HG03097 (cell line): ENCODE results near the gene TSPAN11.

Experiments used
- ATAC-seq: cut with Tn5 transposase; IDR thresholded peaks from one replicate; pipeline ENCODE4 v1.9.1; 2021; ENCODE audit not compliant: unreplicated experiment, low FRiP score

TSPAN11 gene

DNA sequence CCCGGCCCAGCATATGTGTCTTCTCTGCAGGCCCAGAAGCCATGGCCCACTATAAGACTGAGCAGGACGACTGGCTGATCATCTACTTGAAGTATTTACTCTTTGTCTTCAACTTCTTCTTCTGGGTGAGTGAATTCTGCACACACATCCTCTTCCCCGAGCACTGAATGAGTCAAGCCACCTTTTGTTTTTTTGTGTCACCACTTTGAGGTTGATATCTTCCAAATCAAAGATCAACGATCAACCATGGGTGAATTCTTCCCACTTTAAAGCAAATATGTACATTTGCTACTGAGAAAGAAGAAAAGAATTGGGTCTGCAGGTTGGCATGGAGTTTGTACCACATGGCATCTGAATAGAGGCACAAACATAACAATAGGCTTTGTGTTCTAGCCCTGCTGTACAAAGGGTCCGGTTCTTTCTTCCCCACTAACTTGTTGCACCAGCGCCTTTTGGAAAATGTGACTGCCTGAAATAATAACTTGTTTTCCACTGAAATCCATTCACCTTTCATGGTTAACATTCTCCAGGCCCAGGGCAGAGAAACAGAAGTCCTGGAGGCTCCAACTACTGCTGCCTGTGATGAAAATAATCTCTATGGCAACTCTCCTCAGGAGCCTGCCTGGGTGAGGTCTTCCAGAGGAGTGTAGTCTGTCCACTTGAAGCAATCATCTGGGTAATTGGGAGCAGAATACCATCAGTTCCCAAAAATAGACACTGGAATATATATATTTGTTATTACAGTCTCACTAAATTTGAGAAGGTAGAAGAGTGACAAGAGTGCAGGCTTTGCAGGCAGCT, 27.6 kb downstream of the TSPAN11 start:
- no peak for ATAC-seq

DNA sequence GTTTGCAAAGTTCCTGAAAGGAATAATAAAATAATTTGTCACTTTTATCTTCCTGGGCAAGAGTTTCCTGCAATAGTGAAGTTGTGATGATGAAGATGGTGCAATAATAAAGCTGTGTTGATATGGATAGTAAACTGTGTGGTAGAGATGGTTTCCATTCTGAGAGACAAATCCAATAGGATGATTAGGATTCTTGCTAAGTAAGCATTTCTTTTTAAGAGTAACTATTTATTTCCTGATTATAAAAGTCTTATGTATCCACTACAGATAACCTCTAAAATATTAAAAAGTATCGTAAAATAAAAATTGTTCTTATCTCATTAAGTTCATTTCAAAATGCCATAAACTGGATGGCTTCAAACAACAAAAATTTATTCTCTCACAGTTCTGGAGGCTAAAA, 28.7 kb downstream of the TSPAN11 start:
- no peak for ATAC-seq

DNA sequence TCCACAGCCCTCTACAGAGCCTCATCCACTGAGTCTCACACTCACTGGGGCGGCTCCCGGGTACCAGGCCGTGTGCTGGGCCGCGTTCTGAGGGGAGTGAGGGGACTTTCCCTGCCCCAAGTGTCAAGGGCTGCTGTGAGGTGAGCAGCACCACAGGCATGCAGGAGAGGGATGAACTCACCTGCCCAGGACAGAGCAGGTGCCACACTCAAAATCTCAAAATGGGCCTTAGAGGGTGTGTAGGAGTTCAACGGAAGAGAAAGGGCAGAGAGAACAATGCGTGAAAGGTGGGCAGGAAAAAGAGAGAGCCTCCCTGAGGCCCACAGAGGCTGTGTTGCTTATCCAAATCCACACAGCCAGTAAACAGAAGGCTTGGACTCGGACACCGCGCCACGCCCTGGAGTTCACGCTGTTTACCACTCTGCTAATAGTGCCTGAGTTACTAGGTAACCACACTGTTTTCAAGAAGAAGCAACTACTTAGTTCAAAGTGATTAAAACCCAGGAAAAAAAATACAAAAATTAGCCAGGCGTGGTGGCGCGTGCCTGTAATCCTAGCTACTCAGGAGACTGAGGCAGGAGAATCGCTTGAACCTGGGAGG, 32.7 kb downstream of the TSPAN11 start:
- ATAC-seq: no peak

DNA sequence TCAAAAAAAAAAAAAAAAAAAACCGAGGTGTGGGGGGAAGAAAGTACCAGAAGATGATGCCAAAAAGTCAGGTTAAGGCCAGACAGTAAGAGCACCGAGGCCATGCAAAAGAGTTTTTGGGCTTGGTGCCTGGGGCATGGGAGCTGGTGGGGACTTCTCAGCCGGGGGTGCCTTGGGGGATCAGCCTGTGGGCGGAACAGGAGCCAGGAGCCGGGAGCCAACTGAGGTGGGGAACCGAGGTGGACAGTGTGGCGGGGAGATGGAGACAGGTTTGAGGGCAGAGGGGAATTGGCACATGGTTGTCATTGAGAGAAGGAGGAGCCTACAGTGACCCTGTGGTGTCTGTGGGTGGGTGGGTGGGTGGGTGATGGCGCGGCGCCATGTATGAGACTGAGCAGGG, 33.2 kb downstream of the TSPAN11 start:
- no peak for ATAC-seq

DNA sequence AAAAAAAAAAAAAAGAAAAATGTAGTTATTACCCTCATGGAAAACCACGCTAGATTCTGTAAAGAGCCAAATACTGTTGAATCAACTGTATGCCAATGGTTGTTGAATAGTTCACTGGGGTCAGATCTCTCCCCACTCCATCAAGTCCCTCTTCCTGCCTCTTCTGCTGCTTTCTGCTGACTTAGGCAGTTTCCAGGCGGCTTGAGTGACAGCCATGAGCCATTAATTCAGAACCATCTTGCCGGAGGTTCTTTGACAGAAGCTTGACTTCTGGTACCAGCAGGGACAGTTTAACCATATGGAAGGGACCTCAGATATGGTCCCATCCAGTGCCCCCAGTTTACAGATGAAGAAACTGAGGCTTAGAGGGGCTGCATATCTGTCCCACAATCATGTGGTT, 34.5 kb downstream of the TSPAN11 start:
- ATAC-seq: no peak

DNA sequence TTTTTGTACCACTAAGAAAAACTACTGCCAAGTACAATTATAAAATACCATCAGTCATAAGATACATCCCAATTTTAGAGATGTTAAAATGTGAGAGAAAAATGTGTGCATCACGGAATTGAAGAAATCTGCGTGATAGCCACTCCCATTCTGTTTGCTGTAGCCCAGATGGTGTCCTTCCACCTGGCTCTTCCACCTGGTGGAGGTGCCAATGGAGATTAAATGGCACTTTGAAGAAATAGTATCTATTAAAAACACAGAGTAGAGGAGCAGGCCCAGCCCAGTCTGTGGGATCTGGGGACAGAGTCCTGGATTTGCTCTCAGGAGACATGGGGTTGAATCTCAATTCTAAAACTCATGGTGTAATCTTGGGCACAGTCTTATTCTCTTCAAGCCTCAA, 35.5 kb downstream of the TSPAN11 start:
- ATAC-seq: no peak

DNA sequence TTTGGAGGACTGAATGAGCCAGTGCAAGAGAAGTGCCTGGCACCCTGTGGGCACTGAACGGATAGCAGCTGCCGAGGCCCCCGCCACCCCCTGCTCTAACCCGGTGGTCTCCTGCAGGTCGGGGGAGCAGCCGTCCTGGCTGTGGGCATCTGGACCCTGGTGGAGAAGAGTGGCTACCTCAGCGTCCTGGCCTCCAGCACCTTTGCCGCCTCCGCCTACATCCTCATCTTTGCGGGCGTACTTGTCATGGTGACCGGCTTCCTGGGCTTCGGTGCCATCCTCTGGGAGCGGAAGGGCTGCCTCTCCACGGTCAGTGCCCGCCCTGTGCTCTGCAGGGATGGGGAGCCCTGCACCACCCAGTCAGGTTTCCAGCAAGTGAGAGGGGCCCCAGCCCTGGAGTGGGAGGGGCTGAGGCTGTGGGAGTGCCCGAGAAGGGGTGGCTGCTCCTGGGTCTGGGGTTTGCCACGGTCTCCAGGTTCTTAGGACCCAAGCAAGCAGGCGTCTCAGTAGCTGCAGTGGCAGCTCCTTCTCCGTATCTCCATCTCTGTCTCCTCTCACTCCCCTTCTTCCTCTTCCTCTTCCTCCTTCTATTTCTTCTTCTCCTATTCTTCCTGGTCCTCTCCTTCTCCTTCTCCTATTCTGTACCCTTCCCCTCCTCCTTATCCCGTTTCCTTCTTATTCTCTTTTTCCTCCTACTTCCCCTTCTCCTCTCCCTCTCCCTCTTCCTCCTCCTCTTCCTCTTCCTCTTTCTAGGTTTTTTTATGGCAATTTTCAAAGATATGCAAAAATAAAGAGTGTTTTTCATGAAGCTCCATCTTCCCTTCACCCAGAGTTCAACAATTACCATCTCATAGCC, 37.4 kb downstream of the TSPAN11 start:
- no peak for ATAC-seq

DNA sequence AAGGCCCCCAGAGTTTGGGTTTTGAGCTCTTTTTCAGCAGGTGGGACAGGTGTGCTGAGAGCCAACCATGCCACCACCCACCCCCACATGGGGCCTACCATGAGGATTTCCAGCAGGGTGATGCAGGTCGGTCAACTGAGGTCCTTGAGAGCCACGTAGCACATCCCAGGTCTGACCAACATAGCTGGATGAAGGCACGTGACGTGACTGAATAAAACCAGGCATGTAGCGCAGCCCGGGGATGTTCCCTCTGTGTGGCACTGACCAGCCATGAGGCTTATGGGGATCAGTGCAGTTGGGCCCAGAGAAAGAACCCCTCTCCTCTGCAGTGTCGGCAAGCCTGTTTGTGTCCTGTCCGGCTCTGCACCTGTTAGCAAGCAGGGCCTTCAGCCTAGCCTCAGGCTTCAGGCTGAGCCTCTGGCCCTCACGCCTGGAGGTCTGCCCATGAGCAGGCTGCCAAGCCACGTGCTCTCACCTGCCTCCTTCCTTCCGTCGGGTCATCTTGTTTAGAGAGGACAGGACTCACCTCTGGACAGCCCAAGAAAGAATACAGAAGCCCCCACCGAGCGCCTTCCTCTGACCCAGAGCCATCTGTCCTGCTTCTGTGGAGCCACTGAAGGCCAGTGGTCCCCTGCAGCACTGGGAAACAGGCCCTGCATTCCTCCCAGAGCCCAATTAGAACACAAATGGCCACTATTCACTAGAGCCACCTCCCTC, 38.5 kb downstream of the TSPAN11 start:
- ATAC-seq: no peak

DNA sequence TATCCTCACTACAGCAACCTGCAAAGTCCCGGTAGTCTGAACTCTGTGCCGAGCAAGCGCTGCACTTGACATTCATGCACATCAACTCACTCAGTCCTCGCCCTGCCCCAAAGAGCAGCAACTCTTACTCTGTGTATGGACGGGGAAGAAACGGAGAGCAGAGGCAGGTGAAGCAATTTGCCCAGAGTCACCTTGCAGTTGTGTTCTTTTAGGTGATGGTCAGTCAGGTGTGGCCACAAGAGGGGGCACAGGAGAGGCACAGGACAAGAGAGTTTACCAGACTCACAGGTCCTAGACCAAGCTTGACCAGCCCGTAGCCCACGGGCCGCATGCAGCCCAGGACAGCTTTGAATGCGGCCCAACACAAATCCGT, 39.1 kb downstream of the TSPAN11 start:
- no peak for ATAC-seq

DNA sequence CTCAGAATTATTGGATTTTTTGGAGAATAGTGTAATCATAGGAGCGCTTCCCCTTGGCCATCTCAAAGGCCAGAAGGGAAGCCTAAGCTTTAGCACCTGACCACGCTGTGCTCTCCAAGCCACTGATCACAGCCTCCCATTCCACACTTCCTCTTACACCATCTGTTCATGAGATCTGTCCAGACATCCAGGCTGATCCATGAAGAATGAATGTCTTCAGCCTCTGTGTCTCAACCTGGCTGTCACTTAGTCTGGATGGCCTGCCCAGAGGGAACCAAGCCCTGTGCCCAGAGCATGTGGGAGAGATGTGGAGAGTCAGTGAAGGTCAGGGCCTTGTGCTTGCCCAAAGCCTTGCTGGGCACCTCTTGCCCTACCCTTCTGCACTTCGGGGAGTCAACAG, 40.5 kb downstream of the TSPAN11 start:
- ATAC-seq: no peak

DNA sequence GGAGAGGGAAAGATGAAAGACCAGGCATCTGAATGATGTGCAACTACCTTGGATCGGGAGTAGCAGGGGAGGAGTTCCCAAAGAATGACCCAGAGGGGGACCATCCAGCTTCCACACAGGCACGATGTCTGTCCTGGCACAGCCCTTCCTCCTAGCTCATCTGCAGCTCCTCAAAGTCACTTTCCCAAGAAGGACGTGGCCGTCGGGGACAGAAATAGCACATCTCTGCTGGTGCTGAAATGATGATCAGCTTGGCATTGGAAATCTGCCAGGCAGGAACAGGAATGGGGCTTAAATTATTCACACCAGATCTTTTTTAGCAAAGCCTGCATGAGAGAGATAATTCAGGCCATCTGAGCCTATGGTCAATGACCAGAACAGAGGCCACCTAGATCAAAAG, 41.7 kb downstream of the TSPAN11 start:
- no peak for ATAC-seq

DNA sequence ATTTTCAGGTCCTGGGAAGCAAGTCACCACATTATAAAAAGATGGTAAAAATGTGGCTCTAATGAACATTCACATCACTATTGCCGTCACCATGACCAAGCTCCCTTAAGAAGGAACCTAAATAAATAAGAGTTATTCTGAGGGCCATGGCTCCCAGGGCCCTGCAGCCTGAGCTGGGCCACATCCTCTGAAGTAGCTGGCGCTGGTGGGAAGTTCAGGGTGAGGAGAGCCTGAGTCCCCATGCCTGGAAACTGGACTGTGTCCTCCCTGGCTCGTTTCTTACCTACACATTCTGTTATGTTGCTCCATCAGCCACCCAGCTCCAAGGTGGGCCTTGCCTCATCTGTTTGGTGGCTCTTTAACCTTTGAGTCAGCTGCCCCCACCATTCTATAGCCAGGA, 42.5 kb downstream of the TSPAN11 start:
- ATAC-seq: no peak

DNA sequence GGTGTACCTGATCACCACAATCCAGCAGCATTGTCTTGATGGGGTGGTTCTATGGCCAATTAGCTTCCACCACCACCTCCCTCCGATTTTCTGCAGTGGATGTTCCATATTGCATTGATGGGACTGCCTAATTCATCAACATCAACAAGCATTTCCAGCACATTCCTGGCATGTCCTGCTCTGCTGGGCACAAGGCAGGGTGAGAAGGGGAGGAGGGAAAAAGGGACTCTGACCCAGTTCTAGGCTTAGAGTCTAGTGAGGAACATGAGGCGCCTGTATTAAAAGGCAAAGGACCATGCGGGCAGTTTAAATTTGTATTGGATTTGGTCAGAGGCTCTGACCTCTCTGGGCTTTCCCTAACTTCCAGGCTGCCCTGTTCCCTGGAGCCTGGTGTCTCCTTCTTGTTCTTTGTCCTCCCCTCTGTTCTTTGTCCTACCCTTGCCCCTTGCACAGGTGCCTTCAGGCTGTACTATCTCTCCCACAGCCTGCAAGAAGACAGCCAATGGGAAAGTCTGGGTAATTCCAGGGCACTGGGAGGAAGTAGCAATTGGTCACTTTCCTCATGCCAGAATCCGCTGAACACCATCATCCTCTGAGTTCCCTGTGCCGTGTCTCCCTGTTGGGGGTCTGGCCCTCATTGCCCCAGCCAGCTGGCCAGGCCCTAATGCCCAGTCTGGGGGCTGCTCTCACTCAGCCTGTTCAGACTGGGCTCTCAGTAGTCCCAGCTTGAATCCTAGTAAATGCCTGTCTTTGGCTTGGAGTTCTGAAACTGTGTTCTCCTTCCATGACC, 43.3 kb downstream of the TSPAN11 start:
- no peak for ATAC-seq

DNA sequence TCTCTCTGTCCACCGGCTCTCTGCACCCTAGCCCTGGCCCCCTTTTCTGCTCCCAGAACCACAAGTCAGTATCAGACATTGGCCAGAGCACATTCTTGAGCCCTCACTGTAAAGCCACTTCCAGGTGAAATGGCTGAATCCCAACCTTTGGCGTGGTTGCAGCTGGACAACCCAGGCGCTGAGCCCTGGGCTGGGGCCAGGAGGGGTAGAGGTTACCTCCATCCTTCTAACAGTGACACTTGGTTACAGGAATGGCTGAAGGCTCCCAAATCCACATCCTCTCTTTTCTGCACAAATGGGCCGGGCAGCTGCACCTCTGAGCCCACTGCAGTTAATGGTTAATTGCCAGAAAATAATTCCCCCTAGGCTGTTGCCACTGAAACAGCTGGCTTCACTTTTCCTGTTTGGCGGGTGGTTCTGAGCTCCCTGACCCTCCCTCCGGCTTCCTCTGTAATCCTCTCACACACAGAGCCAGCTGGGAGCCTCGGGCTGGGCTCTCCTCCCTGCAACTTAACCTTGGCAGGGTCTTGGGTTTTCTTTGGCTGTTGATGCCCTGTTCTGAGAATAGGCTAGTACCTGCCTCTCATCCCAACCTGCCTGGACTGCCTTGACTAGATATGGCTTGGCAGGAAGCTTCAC, 44.1 kb downstream of the TSPAN11 start:
- ATAC-seq: no peak

DNA sequence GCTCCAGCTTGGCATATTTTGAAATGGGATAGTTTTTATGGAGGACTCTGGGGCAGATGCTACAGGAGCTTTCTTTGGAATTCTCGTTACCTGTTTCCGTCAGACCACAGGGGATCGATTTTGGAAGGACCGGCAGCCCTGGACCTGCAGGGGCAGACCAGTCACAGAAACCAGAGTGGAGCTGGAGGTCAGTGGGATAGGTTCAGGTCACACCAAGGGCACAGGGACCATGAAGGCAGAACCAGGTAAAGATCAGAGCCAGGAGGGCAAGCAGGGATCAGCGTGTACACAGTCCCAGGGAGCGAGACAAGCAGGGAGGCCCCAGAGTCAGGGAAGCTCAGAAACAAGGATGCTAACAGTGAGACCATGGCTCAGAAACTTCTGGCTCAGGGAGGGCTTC, 45.5 kb downstream of the TSPAN11 start:
- no peak for ATAC-seq

DNA sequence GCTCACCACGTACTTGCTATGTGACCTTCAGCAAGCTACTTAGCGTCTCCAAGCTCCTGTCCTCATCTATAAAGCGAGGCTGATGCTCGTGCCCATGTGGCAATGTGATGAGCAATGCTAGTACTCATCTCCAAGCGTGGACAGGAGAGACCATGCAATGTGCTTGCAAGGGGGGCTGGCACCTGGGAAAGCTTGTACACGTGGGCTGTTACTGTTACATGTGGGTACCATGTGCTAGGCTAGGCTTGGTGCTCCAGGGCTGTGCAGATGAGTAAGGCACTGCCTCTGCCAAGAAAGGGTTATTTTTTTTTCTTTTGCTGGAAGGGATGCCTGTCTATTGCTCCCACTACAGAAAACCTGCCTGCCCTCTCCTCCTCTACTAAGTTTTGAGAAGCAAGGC, 46.6 kb downstream of the TSPAN11 start:
- ATAC-seq: no peak

DNA sequence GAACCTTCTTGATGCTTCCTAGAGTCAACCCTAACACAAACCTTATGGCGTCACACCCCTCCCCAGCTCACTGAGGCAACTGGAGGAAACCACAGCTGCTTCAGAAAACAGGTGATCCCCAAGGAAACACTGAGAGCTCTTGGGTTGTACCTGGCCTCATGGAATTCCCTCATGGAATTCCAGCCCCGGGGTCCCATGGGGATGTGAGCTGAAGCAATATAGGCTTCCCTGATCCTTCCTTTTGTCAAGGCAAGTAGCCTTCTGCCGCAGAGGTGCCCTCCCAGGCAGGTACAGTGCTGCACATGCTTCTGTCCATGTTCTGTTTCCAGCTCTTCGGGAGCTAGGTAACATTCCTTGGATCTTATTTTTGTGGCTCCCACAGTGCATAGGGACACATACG, 47.3 kb downstream of the TSPAN11 start:
- no peak for ATAC-seq

DNA sequence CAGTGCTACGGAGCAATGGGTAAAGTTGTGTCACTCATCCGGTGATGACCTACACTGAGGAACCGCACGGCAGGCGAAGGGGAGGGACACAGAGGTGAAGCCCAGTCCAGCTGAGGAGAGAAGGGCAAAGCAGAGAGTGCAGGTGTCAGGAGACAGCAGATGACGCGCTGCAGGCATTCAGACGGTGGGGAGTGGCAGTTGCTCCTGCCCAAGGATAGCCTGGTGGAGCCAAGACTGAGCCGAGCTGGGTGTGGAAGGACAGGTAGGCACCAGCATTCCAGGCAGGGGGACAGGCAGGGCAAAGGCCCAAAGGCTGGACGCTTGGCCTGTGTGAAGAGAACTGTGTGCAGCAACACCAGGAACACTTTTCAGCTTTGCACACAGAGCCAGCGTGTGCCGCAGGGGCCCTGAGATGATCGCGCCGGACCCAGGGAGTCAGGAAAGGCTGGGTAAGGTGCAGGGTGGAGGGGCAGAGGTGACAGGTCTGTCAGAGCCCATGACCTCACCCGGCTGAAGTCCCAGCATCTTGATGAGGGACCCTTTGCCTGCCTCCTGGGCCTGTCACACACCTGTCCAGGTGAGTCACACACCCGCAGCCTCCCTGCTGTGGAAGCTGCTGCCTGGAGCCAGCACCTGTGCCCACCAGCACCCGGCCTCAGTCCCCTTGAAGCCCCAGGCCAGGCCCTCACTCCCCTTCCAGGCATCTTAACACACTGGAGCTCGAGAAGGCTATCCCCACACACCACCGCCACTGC, 48.4 kb downstream of the TSPAN11 start:
- ATAC-seq: no peak

DNA sequence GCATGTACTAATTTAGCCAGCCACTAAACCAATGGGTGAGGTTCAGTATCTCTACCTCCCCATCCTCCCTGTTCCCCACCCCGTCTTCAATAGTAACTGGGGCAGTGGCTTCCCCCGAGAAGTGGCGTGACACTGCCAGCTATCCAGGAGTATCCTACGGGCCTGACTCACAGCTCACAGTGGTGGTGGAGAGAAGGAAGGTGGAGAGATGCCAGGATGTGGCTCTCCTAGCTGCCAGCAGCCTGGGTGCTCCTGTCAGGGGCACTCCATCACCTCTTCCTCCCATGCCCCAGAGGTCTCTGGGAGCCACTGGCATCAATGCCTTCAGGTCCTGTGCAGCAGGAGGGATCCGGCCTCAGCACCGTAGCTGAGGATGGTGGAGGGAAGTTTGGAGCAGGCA, 49.0 kb downstream of the TSPAN11 start:
- ATAC-seq: no peak
